CD4-positive, alpha-beta T cell (primary cell): ENCODE measurements around the gene DUXA. TPM values are rescaled to one million over a fixed set of nuclear protein-coding genes. Genes with fewer than 3 reads are reported as not detected.
"Not testable (repeated sequence)": the region's sequence is repeated elsewhere in the genome, so short reads cannot be mapped to it uniquely, and the experiment has no call there.

Experiments
- ATAC-seq: fragments of 200-7000 bp; cut with Tn5 transposase; one replicate; pipeline ENCODE4 v1.10.0; 2022; ENCODE audit warnings: mild to moderate bottlenecking; ENCODE audit not compliant: poor library complexity
- CTCF ChIA-PET: fragments of 350-600 bp; sonication (Branson Sonifier 250); formaldehyde crosslinking; loops from one replicate; lab custom pipeline; 2021; ENCODE audit warnings: antibody characterized with exemption, inconsistent platforms; lab: Charles Lee
- POLR2A ChIA-PET: fragments of 350-600 bp; sonication (Branson Sonifier 250); formaldehyde crosslinking; loops from one replicate; lab custom pipeline; 2021; ENCODE audit warnings: antibody characterized with exemption, inconsistent platforms; lab: Charles Lee
- DNase-seq, 14 experiments: peaks; one replicate each; pipeline ENCODE4 v3.0.0-alpha.2; 2013 to 2020; ENCODE audit warnings: mixed read lengths in 2 of 14
- H3K27ac ChIP-seq, 2 donors: one replicate each; pipeline versions ENCODE4 v1.5.1 to v1.7.0; 2013; ENCODE audit warnings: low read length in 2 of 2, low read depth in 1 of 2, mild to moderate bottlenecking in 1 of 2
- H3K27me3 ChIP-seq, 2 experiments: 1 replicate in 1 of 2; 2 replicates in 1 of 2; pipeline versions ENCODE4 v1.6.1 to v1.7.0; 2013; ENCODE audit warnings: low read length in 2 of 2, control low read depth in 1 of 2, mild to moderate bottlenecking in 1 of 2, moderate library complexity in 1 of 2; ENCODE audit not compliant: insufficient read depth in 2 of 2, control insufficient read depth in 1 of 2
- H3K36me3 ChIP-seq: one replicate; pipeline ENCODE4 v1.6.1; 2013; ENCODE audit warnings: low read length, control low read depth; ENCODE audit not compliant: insufficient read depth
- H3K4me1 ChIP-seq: one replicate; pipeline ENCODE4 v1.6.1; 2013; ENCODE audit warnings: low read length, control low read depth; ENCODE audit not compliant: insufficient read depth
- H3K4me3 ChIP-seq: one replicate; pipeline ENCODE4 v1.5.1; 2013; ENCODE audit warnings: mild to moderate bottlenecking, low read length, moderate library complexity
- H3K9me3 ChIP-seq, 2 experiments: 1 replicate in 1 of 2; 2 replicates in 1 of 2; pipeline versions ENCODE4 v1.6.1 to v1.7.0; 2013; ENCODE audit warnings: low read length in 2 of 2, mild to moderate bottlenecking in 2 of 2, control low read depth in 1 of 2, moderate library complexity in 1 of 2; ENCODE audit not compliant: control insufficient read depth in 1 of 2, insufficient read depth in 1 of 2
- H3K27ac Mint-ChIP-seq: one replicate; pipeline ENCODE4 v1.8.0; 2020; ENCODE audit warnings: mixed read lengths
- H3K27me3 Mint-ChIP-seq: one replicate; pipeline ENCODE4 v1.8.0; 2021; ENCODE audit warnings: mixed read lengths
- H3K36me3 Mint-ChIP-seq: one replicate; pipeline ENCODE4 v1.8.0; 2021; ENCODE audit warnings: low read depth, mixed read lengths
- H3K4me1 Mint-ChIP-seq: one replicate; pipeline ENCODE4 v1.8.0; 2021; ENCODE audit warnings: low read depth, mixed read lengths
- H3K4me3 Mint-ChIP-seq: one replicate; pipeline ENCODE4 v1.8.0; 2020; ENCODE audit warnings: mild to moderate bottlenecking, mixed read lengths
- H3K9me3 Mint-ChIP-seq: one replicate; pipeline ENCODE4 v1.8.0; 2020; ENCODE audit warnings: mixed read lengths
- intact Hi-C, 2 experiments: fragments of 100-400 bp; cut with DNase I in 1 of 2; cut with micrococcal nuclease in 1 of 2; formaldehyde crosslinking; loops; one replicate each; pipeline versions ENCODE4 v1.15.1 to v1.9.0; 2023 to 2025; cut with DNase I, micrococcal nuclease
- total RNA-seq, 174 experiments: library from RNA in 2 of 174; stranded (reverse) in 2 of 174; gene quantifications; one replicate each; pipeline ENCODE4 v1.2.3 and lab custom pipeline; 2021 to 2026
- TF ChIP-seq, protein P1 (sequence below): fragments of 200-600 bp; IDR thresholded peaks from one replicate; pipeline ENCODE4 v1.8.0; 2022; ENCODE audit warnings: antibody characterized with exemption, mild to moderate bottlenecking

DUXA gene
- total RNA-seq, 2 experiments from 2014 or later = not detected

DNA sequence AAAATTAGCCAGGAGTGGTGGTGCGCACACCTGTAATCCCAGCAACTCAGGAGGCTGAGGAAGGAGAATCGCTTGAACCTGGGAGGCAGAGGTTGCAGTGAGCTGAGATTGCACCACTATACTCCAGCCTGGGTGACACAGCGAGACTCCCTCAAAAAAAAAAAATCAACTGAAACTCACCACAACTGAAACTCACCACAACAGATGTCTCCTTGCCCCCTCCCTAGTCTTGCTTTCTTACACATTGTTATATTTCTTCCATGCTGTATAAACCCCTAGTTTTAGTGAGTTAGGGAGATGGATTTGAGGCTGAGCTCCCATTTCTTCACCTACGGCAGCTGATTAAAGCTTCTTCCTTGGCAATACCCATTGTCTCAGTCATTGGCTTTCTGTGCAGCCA is 25.6 kb downstream of the DUXA start:
- DNase-seq = no peak
- Histone ChIP-seq H3K4me1 (no peaks in the 10 kb centered on the region), H3K36me3 (no peaks in the 10 kb centered on the region), H3K27me3 (no peaks in the 10 kb centered on the region), H3K27ac (no peak overlapping the region), H3K4me3 (no peak overlapping the region), H3K9me3 (peaks cover 6 to 61% of the 10 kb centered on the region in 2 experiments)
- Mint-ChIP-seq H3K4me3 (no peak overlapping the region), H3K9me3 (peaks cover 17% of the 10 kb centered on the region), H3K27ac (no peak overlapping the region), H3K27me3 (no peaks in the 10 kb centered on the region), H3K4me1 (no peaks in the 10 kb centered on the region), H3K36me3 (peaks cover 5% of the 10 kb centered on the region)
- TF ChIP-seq, protein P1, sequence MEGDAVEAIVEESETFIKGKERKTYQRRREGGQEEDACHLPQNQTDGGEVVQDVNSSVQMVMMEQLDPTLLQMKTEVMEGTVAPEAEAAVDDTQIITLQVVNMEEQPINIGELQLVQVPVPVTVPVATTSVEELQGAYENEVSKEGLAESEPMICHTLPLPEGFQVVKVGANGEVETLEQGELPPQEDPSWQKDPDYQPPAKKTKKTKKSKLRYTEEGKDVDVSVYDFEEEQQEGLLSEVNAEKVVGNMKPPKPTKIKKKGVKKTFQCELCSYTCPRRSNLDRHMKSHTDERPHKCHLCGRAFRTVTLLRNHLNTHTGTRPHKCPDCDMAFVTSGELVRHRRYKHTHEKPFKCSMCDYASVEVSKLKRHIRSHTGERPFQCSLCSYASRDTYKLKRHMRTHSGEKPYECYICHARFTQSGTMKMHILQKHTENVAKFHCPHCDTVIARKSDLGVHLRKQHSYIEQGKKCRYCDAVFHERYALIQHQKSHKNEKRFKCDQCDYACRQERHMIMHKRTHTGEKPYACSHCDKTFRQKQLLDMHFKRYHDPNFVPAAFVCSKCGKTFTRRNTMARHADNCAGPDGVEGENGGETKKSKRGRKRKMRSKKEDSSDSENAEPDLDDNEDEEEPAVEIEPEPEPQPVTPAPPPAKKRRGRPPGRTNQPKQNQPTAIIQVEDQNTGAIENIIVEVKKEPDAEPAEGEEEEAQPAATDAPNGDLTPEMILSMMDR = no peak
- ATAC-seq = no peak
- ChIA-PET POLR2A (no interaction called here), CTCF (interaction anchor here (0.5 kb wide), 1 partner anchor 44 kb away, joined by 3 read pairs; no protein-coding TSS in a partner anchor)
- intact Hi-C loops = no loop called here

DNA sequence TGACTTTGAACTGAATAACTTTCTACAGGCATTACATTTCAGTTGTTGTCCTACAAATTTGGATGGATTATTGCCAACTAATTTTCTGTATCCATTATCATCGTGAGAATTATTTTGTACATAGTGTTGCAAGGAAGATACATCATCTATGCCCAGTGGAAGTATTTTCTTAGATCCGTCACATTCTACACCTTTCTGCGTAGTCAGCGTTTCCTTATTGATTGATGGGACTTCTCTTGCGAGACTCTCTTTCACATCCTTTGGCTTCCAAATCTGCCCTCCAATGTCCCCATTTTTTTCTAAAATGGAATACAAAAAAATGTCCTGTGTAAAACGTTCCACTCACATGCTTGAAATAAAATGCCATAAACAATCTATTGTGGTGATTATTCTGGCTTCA is 31.5 kb downstream of the DUXA start:
- Mint-ChIP-seq H3K27me3 (no peaks in the 10 kb centered on the region), H3K9me3 (peaks cover 18% of the 10 kb centered on the region), H3K36me3 (no peaks in the 10 kb centered on the region), H3K27ac (no peak overlapping the region), H3K4me1 (no peaks in the 10 kb centered on the region), H3K4me3 (no peak overlapping the region)
- H3K27ac ChIP-seq = no peak overlapping the region
- H3K36me3 ChIP-seq = no peaks in the 10 kb centered on the region
- H3K9me3 ChIP-seq = peaks cover 10 to 33% of the 10 kb centered on the region in 2 experiments
- TF ChIP-seq, protein P1 = no peak
- H3K27me3 ChIP-seq = no peaks in the 10 kb centered on the region
- DNase-seq (no peak), ATAC-seq (no peak)
- no peak overlapping the region for H3K4me3 ChIP-seq
- H3K4me1 ChIP-seq = no peaks in the 10 kb centered on the region
- POLR2A ChIA-PET = no interaction called here
- intact Hi-C loops = no loop called here
- CTCF ChIA-PET = interaction anchor here (1.2 kb wide), 1 partner anchor 9 kb away, joined by 3 read pairs; the partner anchor contains the start of gene ZIM3

DNA sequence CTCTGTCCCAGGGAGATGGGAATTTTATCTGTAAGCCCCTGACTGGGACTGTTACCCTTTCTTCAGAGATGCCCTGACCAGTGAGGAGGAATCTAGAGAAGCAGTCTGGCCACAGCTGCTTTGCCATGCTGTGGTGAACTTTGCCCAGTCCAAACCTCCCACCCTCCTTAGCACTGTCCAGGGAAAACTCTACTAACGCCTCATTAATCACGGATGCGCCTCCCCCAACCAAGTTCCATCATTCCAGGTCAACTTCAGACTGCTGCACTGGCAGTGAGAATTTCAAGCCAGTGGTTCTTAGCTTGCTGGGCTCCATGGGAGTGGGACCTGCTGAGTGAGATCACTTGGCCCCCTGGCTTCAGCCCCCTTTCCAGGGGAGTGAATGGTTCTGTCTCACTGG is 39.9 kb downstream of the DUXA start:
- intact Hi-C loops, DNase-seq, CTCF ChIA-PET, H3K36me3 Mint-ChIP-seq, H3K4me1 ChIP-seq, H3K36me3 ChIP-seq, H3K4me1 Mint-ChIP-seq, H3K27ac ChIP-seq, ATAC-seq, H3K4me3 Mint-ChIP-seq, H3K4me3 ChIP-seq, H3K27ac Mint-ChIP-seq, POLR2A ChIA-PET, H3K27me3 ChIP-seq: not testable (repeated sequence)
- peaks cover 13% of the 10 kb centered on the region for H3K27me3 Mint-ChIP-seq
- peaks cover 10% of the 10 kb centered on the region for H3K9me3 Mint-ChIP-seq
- H3K9me3 ChIP-seq = peaks cover 4 to 11% of the 10 kb centered on the region in 2 experiments

DNA sequence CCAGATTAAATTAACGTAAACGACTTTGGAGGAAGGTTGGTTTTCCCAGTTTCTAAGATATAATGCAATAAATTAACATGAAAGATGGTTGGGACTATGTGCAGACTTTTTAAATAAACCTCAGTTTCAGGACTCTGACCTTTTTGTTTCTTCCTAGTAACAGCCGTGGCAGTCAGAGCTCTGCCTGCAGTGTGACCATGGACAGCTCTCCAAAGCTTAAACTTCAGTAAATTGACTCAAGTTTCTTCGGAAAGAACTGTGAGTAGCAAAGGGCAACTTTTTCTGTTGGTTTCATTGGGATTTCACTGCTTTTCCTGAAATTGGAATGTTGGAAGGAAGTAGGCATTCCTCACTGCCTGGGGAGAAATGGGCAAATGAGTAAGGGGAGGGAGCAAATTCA is 43.4 kb downstream of the DUXA start:
- ATAC-seq (no peak), DNase-seq (no peak)
- Histone ChIP-seq H3K4me1 (no peaks in the 10 kb centered on the region), H3K9me3 (peaks cover 7 to 31% of the 10 kb centered on the region in 2 experiments), H3K4me3 (no peak overlapping the region), H3K27ac (no peak overlapping the region), H3K27me3 (peaks cover 0 to 4% of the 10 kb centered on the region in 2 experiments), H3K36me3 (no peaks in the 10 kb centered on the region)
- Mint-ChIP-seq H3K4me3 (no peak overlapping the region), H3K27ac (no peak overlapping the region), H3K4me1 (no peaks in the 10 kb centered on the region), H3K9me3 (peaks cover 6% of the 10 kb centered on the region), H3K27me3 (peaks cover 7% of the 10 kb centered on the region), H3K36me3 (no peaks in the 10 kb centered on the region)
- POLR2A ChIA-PET = no interaction called here
- CTCF ChIA-PET = no interaction called here
- TF ChIP-seq, protein P1 = no peak
- intact Hi-C loops = no loop called here
